Measurements from ENCODE around the gene FAAH. TPM values are rescaled to one million over a fixed set of nuclear protein-coding genes. Genes with fewer than 3 reads are reported as not detected.

Gene FAAH
- total and polyA plus RNA-seq, 2 of the 13 experiments (the other 11 are each of a cell fraction or from before 2014, with no cell fraction given), result 5.4 to 11.0 TPM

GRCh38 chr1:46451948-46452930, 58.1 kb downstream of the FAAH start:
- ATAC-seq, result peak; percentile 43; the same call in 2 of the 3 replicates
- no peak overlapping the region for H2AFZ ChIP-seq (ENCODE audit: low read length)
- DNase-seq (ENCODE audit: low spot score), result no peak
- WGBS (ENCODE audit: low lambda C conversion rate), result 6% methylated on average over 5 of the region's 5 CpGs
- TF ChIP-seq ZNF629 (CRISPR knock-in tag; conservative IDR thresholded peaks at IDR 0.05) (0 out of 2 replicates have a peak, but pooled peaks have one; percentile 16), ZNF704 (CRISPR knock-in tag; IDR thresholded peaks at IDR 0.05; ENCODE audit: borderline replicate concordance) (no peak)
- H3K36me3 ChIP-seq (replicated peaks in 1 of 2; ENCODE audit: control insufficient read depth in 1 of 2, insufficient read depth in 2 of 2, low read length in 2 of 2), result no peaks in the 10 kb centered on the region
- no peaks in the 10 kb centered on the region for H3K79me2 ChIP-seq (ENCODE audit: insufficient read depth, low read length)
- FAIRE-seq, result no peak
- H3K9me3 ChIP-seq (ENCODE audit: low read length), result no peaks in the 10 kb centered on the region
- POLR2A ChIA-PET, result no interaction called here
- no peak overlapping the region for H3K9ac ChIP-seq (ENCODE audit: insufficient read depth, low read depth, low read length)
- no peak overlapping the region for H3K4me2 ChIP-seq (ENCODE audit: low read depth, low read length)
- no peak overlapping the region for H3K4me3 ChIP-seq (replicated peaks in 1 of 3; ENCODE audit: insufficient read depth in 1 of 3, low read depth in 2 of 3, low read length in 3 of 3)
- CTCF ChIA-PET (ENCODE audit: low intra/inter-chr PET ratio, low total read pairs), result no interaction called here
- in situ Hi-C loops (cut with HindIII; ENCODE audit: extremely low pct_ligation_motif_present, low pct_unique_long_range_greater_than_20kb), result no loop called here
- H3K27ac ChIP-seq (ENCODE audit: extremely low read length, insufficient read depth, low read length), result no peak overlapping the region
- intact Hi-C loops (cut with micrococcal nuclease; ENCODE audit: unreplicated experiment), result no loop called here
- BruUV-seq (replicated peaks), result no TSS peak
- H4K20me1 ChIP-seq (ENCODE audit: insufficient read depth, low read length), result no peaks in the 10 kb centered on the region
- no peaks in the 10 kb centered on the region for H3K4me1 ChIP-seq (ENCODE audit: insufficient read depth, low read length)
- peaks cover 10 to 73% of the 10 kb centered on the region in 2 experiments for H3K27me3 ChIP-seq (ENCODE audit: control insufficient read depth in 1 of 2, insufficient read depth in 2 of 2, low read length in 2 of 2)

- POLR2A ChIA-PET, result no interaction called here
- Histone ChIP-seq H4K20me1 (ENCODE audit: insufficient read depth, low read length) (no peaks in the 10 kb centered on the region), H2AFZ (ENCODE audit: low read length) (no peak overlapping the region), H3K9ac (ENCODE audit: insufficient read depth, low read depth, low read length) (no peak overlapping the region), H3K36me3 (replicated peaks in 1 of 2; ENCODE audit: control insufficient read depth in 1 of 2, insufficient read depth in 2 of 2, low read length in 2 of 2) (no peaks in the 10 kb centered on the region), H3K9me3 (ENCODE audit: low read length) (no peaks in the 10 kb centered on the region), H3K4me2 (ENCODE audit: low read depth, low read length) (no peak overlapping the region), H3K27me3 (ENCODE audit: control insufficient read depth in 1 of 2, insufficient read depth in 2 of 2, low read length in 2 of 2) (peaks cover 9 to 70% of the 10 kb centered on the region in 2 experiments), H3K4me1 (ENCODE audit: insufficient read depth, low read length) (no peaks in the 10 kb centered on the region), H3K4me3 (replicated peaks in 1 of 3; ENCODE audit: insufficient read depth in 1 of 3, low read depth in 2 of 3, low read length in 3 of 3) (no peak overlapping the region), H3K79me2 (ENCODE audit: insufficient read depth, low read length) (no peaks in the 10 kb centered on the region), H3K27ac (ENCODE audit: extremely low read length, insufficient read depth, low read length) (no peak overlapping the region)
- WGBS (ENCODE audit: low lambda C conversion rate), result 40% methylated on average over 15 of the region's 15 CpGs
- ATAC-seq (no peak), FAIRE-seq (no peak), DNase-seq (ENCODE audit: low spot score) (no peak)
- intact Hi-C loops (cut with micrococcal nuclease; ENCODE audit: unreplicated experiment) (no loop called here), in situ Hi-C loops (cut with HindIII; ENCODE audit: extremely low pct_ligation_motif_present, low pct_unique_long_range_greater_than_20kb) (no loop called here)
- TF ChIP-seq FOXK2 (IDR thresholded peaks at IDR 0.05) (no peak), ZNF232 (CRISPR knock-in tag; IDR thresholded peaks at IDR 0.05; ENCODE audit: borderline replicate concordance) (no peak), ZNF883 (CRISPR knock-in tag; IDR thresholded peaks at IDR 0.05; ENCODE audit: not compliant biosample characterization) (no peak), ZNF614 (CRISPR knock-in tag; IDR thresholded peaks at IDR 0.05; ENCODE audit: borderline replicate concordance) (no peak), TOPORS (CRISPR knock-in tag; IDR thresholded peaks at IDR 0.05) (no peak), GABPA (IDR thresholded peaks at IDR 0.05; ENCODE audit: low read depth, low read length) (no peak), GABPA (CRISPR knock-in tag; IDR thresholded peaks at IDR 0.05; ENCODE audit: low read depth) (no peak), NFE2 (CRISPR knock-in tag; IDR thresholded peaks at IDR 0.05) (no peak), ESRRA (CRISPR knock-in tag; IDR thresholded peaks at IDR 0.05; ENCODE audit: low read depth) (no peak), JDP2 (CRISPR knock-in tag; IDR thresholded peaks at IDR 0.05; ENCODE audit: borderline replicate concordance) (no peak)
- CTCF ChIA-PET (ENCODE audit: low intra/inter-chr PET ratio, low total read pairs), result no interaction called here
- no TSS peak for BruUV-seq (replicated peaks)
These were observed 58.8 kb downstream of the FAAH start for GRCh38 chr1:46452931-46453325.
